Measurements from ENCODE around the gene LYRM4.
A peak's percentile ranks its signal among the peaks of the same experiment; 100 is the strongest.

LYRM4 gene

GRCh38 chr6:5191722-5192121 lies 69.0 kb downstream of the LYRM4 start:
- no peak overlapping the region for H3K27ac ChIP-seq
- no peak for TF ChIP-seq CTCF (conservative IDR thresholded peaks at IDR 0.05; ENCODE audit: low read depth)
- CTCF ChIA-PET = no interaction called here
- POLR2A ChIA-PET (ENCODE audit: low non-redundant PET) = no interaction called here
- no peak for DNase-seq (ENCODE audit: low spot score)

GRCh38 chr6:5191222-5191621 lies 69.5 kb downstream of the LYRM4 start:
- TF ChIP-seq CTCF (conservative IDR thresholded peaks at IDR 0.05; ENCODE audit: low read depth) = no peak
- no peak overlapping the region for H3K27ac ChIP-seq
- ChIA-PET CTCF (no interaction called here), POLR2A (ENCODE audit: low non-redundant PET) (no interaction called here)
- DNase-seq (ENCODE audit: low spot score) = no peak

- POLR2A ChIA-PET (ENCODE audit: low non-redundant PET) = no interaction called here
These were observed 70.2 kb downstream of the LYRM4 start for GRCh38 chr6:5190507-5190906.

GRCh38 chr6:5188646-5189045 lies 72.1 kb downstream of the LYRM4 start:
- no peak for DNase-seq (ENCODE audit: low spot score)
- ChIA-PET POLR2A (ENCODE audit: low non-redundant PET) (no interaction called here), CTCF (no interaction called here)
- H3K27ac ChIP-seq = no peak overlapping the region
- no peak for TF ChIP-seq CTCF (conservative IDR thresholded peaks at IDR 0.05; ENCODE audit: low read depth)

More at GRCh38 chr6:5190507-5190906, 70.2 kb downstream of the LYRM4 start:
- CTCF ChIA-PET = no interaction called here
- no peak overlapping the region for H3K27ac ChIP-seq
- no peak for TF ChIP-seq CTCF (conservative IDR thresholded peaks at IDR 0.05; ENCODE audit: low read depth)
- DNase-seq (ENCODE audit: low spot score) = peak; percentile 76

- ChIA-PET CTCF (interaction anchor here (0.7 kb wide), 1 partner anchor 221 kb away, joined by 3 read pairs; no protein-coding TSS in a partner anchor), POLR2A (ENCODE audit: low non-redundant PET) (no interaction called here)
- TF ChIP-seq CTCF (conservative IDR thresholded peaks at IDR 0.05; ENCODE audit: low read depth) = no peak
- no peak for DNase-seq (ENCODE audit: low spot score)
- H3K27ac ChIP-seq = no peak overlapping the region
These were observed 75.9 kb downstream of the LYRM4 start for GRCh38 chr6:5184878-5185277.

- POLR2A ChIA-PET (ENCODE audit: low non-redundant PET) = no interaction called here
- DNase-seq (ENCODE audit: low spot score) = no peak
- TF ChIP-seq CTCF (conservative IDR thresholded peaks at IDR 0.05; ENCODE audit: low read depth) = no peak
These were observed 76.5 kb downstream of the LYRM4 start for GRCh38 chr6:5184218-5184617.

More at GRCh38 chr6:5184218-5184617, 76.5 kb downstream of the LYRM4 start:
- CTCF ChIA-PET = interaction anchor here (0.6 kb wide), 1 partner anchor 11 kb away, joined by 3 read pairs; no protein-coding TSS in a partner anchor
- no peak overlapping the region for H3K27ac ChIP-seq
